HCT116 (cell line): Measurements from ENCODE around the gene ST3GAL6. TPM values are rescaled to one million over a fixed set of nuclear protein-coding genes. Genes with fewer than 3 reads are reported as not detected.

Experiments
- ATAC-seq: fragments of 200-7000 bp; cut with Tn5 transposase; 2 replicates; pipeline ENCODE4 v1.9.1; 2020; ENCODE audit warnings: mild to moderate bottlenecking, moderate library complexity
- BruUV-seq: library from RNA; stranded (reverse); fragments of 400-500 nt; replicated peaks from 2 replicates; lab custom pipeline; 2021; lab: Mats Ljungman, UMichigan
- CTCF ChIA-PET: fragments of 300-600 bp; sonication (Branson Sonifier 250); formaldehyde crosslinking; loops from one replicate; lab custom pipeline; 2021; ENCODE audit warnings: antibody characterized with exemption; lab: Charles Lee
- POLR2A ChIA-PET: fragments of 300-600, 350-600 bp; sonication (Branson Sonifier 250); formaldehyde crosslinking; loops from one replicate; lab custom pipeline; 2021; ENCODE audit warnings: antibody characterized with exemption; lab: Charles Lee
- RAD21 ChIA-PET, 2 experiments: fragments of 300-600 bp; sonication (Branson Sonifier 250); formaldehyde crosslinking; loops; one replicate each; lab custom pipeline; 2023; ENCODE audit warnings: low total read pairs in 2 of 2; ENCODE audit not compliant: uncharacterized antibody in 2 of 2, unreplicated experiment in 2 of 2, low non-redundant PET in 1 of 2; lab: Charles Lee
- DNase-seq: peaks from one replicate; pipeline ENCODE4 v3.0.0-alpha.2; 2010; ENCODE audit warnings: low read depth, low spot score
- H2AFZ ChIP-seq: fragments of 200-600 bp; shearing (Covaris generic), sonication (generic); 2 replicates; pipeline ENCODE4 v1.6.1; 2017; ENCODE audit warnings: low read depth, mixed run types, mixed read lengths, antibody characterized with exemption, low read length; ENCODE audit not compliant: poor library complexity, severe bottlenecking
- H3K27ac ChIP-seq: 2 replicates; pipeline ENCODE4 v1.5.1; 2012; ENCODE audit warnings: low read depth, low read length
- H3K27me3 ChIP-seq: fragments of 200-600 bp; sonication (generic); 2 replicates; pipeline ENCODE4 v1.6.1; 2016; ENCODE audit warnings: mixed run types, low read length, mixed read lengths; ENCODE audit not compliant: insufficient read depth
- H3K36me3 ChIP-seq, 2 experiments: fragments of 200-500 bp in 1 of 2; fragments of 200-600 bp in 1 of 2; sonication (Bioruptor generic) in 1 of 2; sonication (generic) in 1 of 2; 2 replicates each; pipeline versions ENCODE4 v1.5.1 to v1.6.1; 2014 to 2016; ENCODE audit warnings: low read length in 2 of 2, inconsistent platforms in 1 of 2, mixed read lengths in 1 of 2, mixed run types in 1 of 2; ENCODE audit not compliant: insufficient read depth in 2 of 2, control insufficient read depth in 1 of 2
- H3K4me1 ChIP-seq, 2 experiments: fragments of 200-600 bp in 1 of 2; sonication (generic) in 1 of 2; 2 replicates each; pipeline versions ENCODE4 v1.5.1 to v1.6.1; 2012 to 2017; ENCODE audit warnings: low read length in 2 of 2, inconsistent platforms in 1 of 2, mild to moderate bottlenecking in 1 of 2, mixed read lengths in 1 of 2, mixed run types in 1 of 2, moderate library complexity in 1 of 2; ENCODE audit not compliant: insufficient read depth in 2 of 2, control insufficient read depth in 1 of 2
- H3K4me2 ChIP-seq: fragments of 200-600 bp; sonication (generic); 2 replicates; pipeline ENCODE4 v1.6.1; 2017; ENCODE audit warnings: mixed run types, low read length, mixed read lengths
- H3K4me3 ChIP-seq, 2 experiments: fragments of 200-600 bp in 1 of 2; sonication (generic) in 1 of 2; replicated peaks in 1 of 2; 2 replicates each; pipeline ENCODE4 v1.5.1; 2011 to 2016; ENCODE audit warnings: low read length in 2 of 2, control low read depth in 1 of 2, low read depth in 1 of 2, mild to moderate bottlenecking in 1 of 2, mixed read lengths in 1 of 2, mixed run types in 1 of 2
- H3K79me2 ChIP-seq: fragments of 200-600 bp; sonication (generic); 2 replicates; pipeline ENCODE4 v1.6.1; 2017; ENCODE audit warnings: mild to moderate bottlenecking, mixed run types, low read length, moderate library complexity, mixed read lengths; ENCODE audit not compliant: insufficient read depth
- H3K9ac ChIP-seq: fragments of 200-600 bp; sonication (generic); 2 replicates; pipeline ENCODE4 v1.6.1; 2016; ENCODE audit warnings: low read length, mixed read lengths
- H3K9me2 ChIP-seq: fragments of 200-600 bp; sonication (generic), shearing (Covaris generic); 2 replicates; pipeline ENCODE4 v1.6.1; 2017; ENCODE audit warnings: mixed run types, mild to moderate bottlenecking, moderate library complexity; ENCODE audit not compliant: insufficient read depth
- H3K9me3 ChIP-seq, 2 experiments: fragments of 200-500 bp in 1 of 2; fragments of 200-600 bp in 1 of 2; sonication (Bioruptor generic) in 1 of 2; sonication (generic) in 1 of 2; 2 replicates each; pipeline ENCODE4 v1.6.1; 2014 to 2017; ENCODE audit warnings: low read length in 2 of 2, mixed read lengths in 2 of 2, inconsistent platforms in 1 of 2, low read depth in 1 of 2, mild to moderate bottlenecking in 1 of 2, mixed run types in 1 of 2, moderate library complexity in 1 of 2; ENCODE audit not compliant: control insufficient read depth in 1 of 2, insufficient read depth in 1 of 2
- H4K20me1 ChIP-seq: fragments of 200-600 bp; sonication (generic), shearing (Covaris generic); 2 replicates; pipeline ENCODE4 v1.6.1; 2017; ENCODE audit warnings: mixed run types, mild to moderate bottlenecking, moderate library complexity; ENCODE audit not compliant: insufficient read depth
- ATF3 ChIP-seq: IDR thresholded peaks from 2 replicates; pipeline ENCODE4 v1.6.1; 2012
- CEBPB ChIP-seq: IDR thresholded peaks from 2 replicates; pipeline ENCODE4 v1.6.1; 2012; ENCODE audit warnings: low read depth
- CTCF ChIP-seq, 3 experiments: fragments of 200-600 bp in 1 of 3; sonication (generic) in 1 of 3; IDR thresholded peaks in 2 of 3; conservative IDR thresholded peaks in 1 of 3; 2 replicates each; pipeline ENCODE4 v1.5.1; 2012 to 2017; ENCODE audit warnings: low read depth in 2 of 3, low read length in 2 of 3, antibody characterized with exemption in 1 of 3, borderline replicate concordance in 1 of 3, control low read depth in 1 of 3, mild to moderate bottlenecking in 1 of 3, mixed read lengths in 1 of 3, mixed run types in 1 of 3, moderate library complexity in 1 of 3; ENCODE audit not compliant: insufficient read depth in 1 of 3
- EGR1 ChIP-seq: IDR thresholded peaks from 2 replicates; pipeline ENCODE4 v1.6.1; 2012; ENCODE audit warnings: low read depth
- EZH2 ChIP-seq: fragments of 200-600 bp; sonication (generic); IDR thresholded peaks from 2 replicates; pipeline ENCODE4 v1.6.1; 2017; ENCODE audit warnings: antibody characterized with exemption, mixed run types
- EZH2phosphoT487 ChIP-seq: fragments of 200-600 bp; IDR thresholded peaks from 2 replicates; pipeline ENCODE4 v1.6.1; 2018; ENCODE audit warnings: antibody characterized with exemption, borderline replicate concordance
- FOSL1 ChIP-seq: IDR thresholded peaks from 2 replicates; pipeline ENCODE4 v1.6.1; 2012; ENCODE audit warnings: low read depth
- JUND ChIP-seq: IDR thresholded peaks from 2 replicates; pipeline ENCODE4 v1.6.1; 2012
- POLR2A ChIP-seq: IDR thresholded peaks from 2 replicates; pipeline ENCODE4 v1.7.0; 2011; ENCODE audit warnings: borderline replicate concordance; ENCODE audit not compliant: insufficient read depth, insufficient read length; ENCODE audit errors: extremely low read depth
- POLR2AphosphoS5 ChIP-seq: IDR thresholded peaks from 2 replicates; pipeline ENCODE4 v1.6.1; 2011; ENCODE audit warnings: mild to moderate bottlenecking, low read depth, low read length, moderate library complexity
- RAD21 ChIP-seq: IDR thresholded peaks from 2 replicates; pipeline ENCODE4 v1.6.1; 2012; ENCODE audit warnings: low read depth, mild to moderate bottlenecking
- REST ChIP-seq: IDR thresholded peaks from 2 replicates; pipeline ENCODE4 v1.6.1; 2012; ENCODE audit warnings: low read depth
- SIN3A ChIP-seq: IDR thresholded peaks from 2 replicates; pipeline ENCODE4 v1.6.1; 2012; ENCODE audit warnings: low read depth
- SP1 ChIP-seq: IDR thresholded peaks from 2 replicates; pipeline ENCODE4 v1.6.1; 2012; ENCODE audit warnings: low read depth
- SRF ChIP-seq: IDR thresholded peaks from 2 replicates; pipeline ENCODE4 v1.6.1; 2012; ENCODE audit warnings: low read depth
- TCF7L2 ChIP-seq: IDR thresholded peaks from 2 replicates; pipeline ENCODE4 v1.7.0; 2011; ENCODE audit warnings: borderline replicate concordance, inconsistent platforms; ENCODE audit not compliant: insufficient read depth, insufficient read length; ENCODE audit errors: extremely low read depth
- YY1 ChIP-seq: IDR thresholded peaks from 2 replicates; pipeline ENCODE4 v1.6.1; 2011; ENCODE audit warnings: low read length, low read depth, moderate library complexity, mild to moderate bottlenecking; ENCODE audit not compliant: insufficient replicate concordance; ENCODE audit errors: extremely low read depth
- ZBTB33 ChIP-seq: IDR thresholded peaks from 2 replicates; pipeline ENCODE4 v1.6.1; 2011; ENCODE audit warnings: mild to moderate bottlenecking, low read length, moderate library complexity; ENCODE audit not compliant: insufficient replicate concordance; ENCODE audit errors: extremely low read depth
- ZFX ChIP-seq: fragments of 450-650 bp; IDR thresholded peaks from 2 replicates; pipeline ENCODE4 v1.6.1; 2017
- ZNF274 ChIP-seq: fragments of 200-500 bp; sonication (Bioruptor generic); IDR thresholded peaks from 2 replicates; pipeline ENCODE4 v1.6.1; 2014; ENCODE audit warnings: mild to moderate bottlenecking, low read depth, low read length, inconsistent platforms
- intact Hi-C: fragments of 100-400 bp; cut with micrococcal nuclease; formaldehyde crosslinking; loops from 2 replicates; pipeline ENCODE4 v1.10.0; 2022
- total RNA-seq: library from RNA; stranded (reverse); gene quantifications from one replicate; pipeline ENCODE4 v1.2.1, GENCODE V29; 2021; ENCODE audit not compliant: unreplicated experiment

ST3GAL6 gene
- total RNA-seq, 1 experiment from 2014 or later: 10.6 TPM

GRCh38 chr3:98777801-98778220 lies 14.7 kb downstream of the ST3GAL6 start:
- DNase-seq: no peak
- Histone ChIP-seq H3K27ac (no peak overlapping the region), H3K27me3 (no peaks in the 10 kb centered on the region), H3K4me1 (no peaks in the 10 kb centered on the region), H3K36me3 (peaks cover 0 to 2% of the 10 kb centered on the region in 2 experiments; a peak in 1 of 4 replicates), H3K9me3 (no peaks in the 10 kb centered on the region), H4K20me1 (no peaks in the 10 kb centered on the region), H3K9me2 (no peaks in the 10 kb centered on the region)
- ChIA-PET CTCF (no interaction called here), RAD21 (no interaction called here)
- BruUV-seq: no TSS peak
- TF ChIP-seq RAD21 (no peak), FOSL1 (no peak), CTCF (IDR thresholded peaks at IDR 0.05 in 2 of 3, conservative IDR thresholded peaks at IDR 0.05 in 1 of 3; ENCODE audit: borderline replicate concordance in 1 of 3, insufficient read depth in 1 of 3, low read depth in 2 of 3, low read length in 2 of 3) (no peak), EZH2phosphoT487 (no peak), TCF7L2 (no peak), EGR1 (no peak), REST (no peak), ZNF274 (no peak), POLR2AphosphoS5 (no peak), YY1 (no peak), EZH2 (no peak), ZFX (no peak), JUND (no peak), SRF (no peak), ZBTB33 (no peak), ATF3 (no peak), POLR2A (no peak), SIN3A (no peak), SP1 (no peak), CEBPB (no peak)
- TF ChIP-seq, all 23 proteins: peak for 0
- Histone ChIP-seq H3K4me2 (no peak overlapping the region), H3K9ac (no peak overlapping the region), H3K4me3 (no peak overlapping the region), H2AFZ (no peak overlapping the region), H3K79me2 (no peaks in the 10 kb centered on the region)
- POLR2A ChIA-PET: no interaction called here
- ATAC-seq: no peak
- intact Hi-C loops: no loop called here
